ENCODE results near the gene METTL26.

Gene METTL26

GRCh38 chr16:678209-678857, 42.2 kb upstream of the METTL26 start:
- no peak overlapping the region for H3K4me3 ChIP-seq (replicated peaks; ENCODE audit: low read depth, low read length)
- TF ChIP-seq, protein P1, sequence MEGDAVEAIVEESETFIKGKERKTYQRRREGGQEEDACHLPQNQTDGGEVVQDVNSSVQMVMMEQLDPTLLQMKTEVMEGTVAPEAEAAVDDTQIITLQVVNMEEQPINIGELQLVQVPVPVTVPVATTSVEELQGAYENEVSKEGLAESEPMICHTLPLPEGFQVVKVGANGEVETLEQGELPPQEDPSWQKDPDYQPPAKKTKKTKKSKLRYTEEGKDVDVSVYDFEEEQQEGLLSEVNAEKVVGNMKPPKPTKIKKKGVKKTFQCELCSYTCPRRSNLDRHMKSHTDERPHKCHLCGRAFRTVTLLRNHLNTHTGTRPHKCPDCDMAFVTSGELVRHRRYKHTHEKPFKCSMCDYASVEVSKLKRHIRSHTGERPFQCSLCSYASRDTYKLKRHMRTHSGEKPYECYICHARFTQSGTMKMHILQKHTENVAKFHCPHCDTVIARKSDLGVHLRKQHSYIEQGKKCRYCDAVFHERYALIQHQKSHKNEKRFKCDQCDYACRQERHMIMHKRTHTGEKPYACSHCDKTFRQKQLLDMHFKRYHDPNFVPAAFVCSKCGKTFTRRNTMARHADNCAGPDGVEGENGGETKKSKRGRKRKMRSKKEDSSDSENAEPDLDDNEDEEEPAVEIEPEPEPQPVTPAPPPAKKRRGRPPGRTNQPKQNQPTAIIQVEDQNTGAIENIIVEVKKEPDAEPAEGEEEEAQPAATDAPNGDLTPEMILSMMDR (IDR thresholded peaks at IDR 0.05; ENCODE audit: low read depth, low read length, missing control alignments): no peak
- no peak for DNase-seq (ENCODE audit: extremely low read depth, low read depth)

DNA sequence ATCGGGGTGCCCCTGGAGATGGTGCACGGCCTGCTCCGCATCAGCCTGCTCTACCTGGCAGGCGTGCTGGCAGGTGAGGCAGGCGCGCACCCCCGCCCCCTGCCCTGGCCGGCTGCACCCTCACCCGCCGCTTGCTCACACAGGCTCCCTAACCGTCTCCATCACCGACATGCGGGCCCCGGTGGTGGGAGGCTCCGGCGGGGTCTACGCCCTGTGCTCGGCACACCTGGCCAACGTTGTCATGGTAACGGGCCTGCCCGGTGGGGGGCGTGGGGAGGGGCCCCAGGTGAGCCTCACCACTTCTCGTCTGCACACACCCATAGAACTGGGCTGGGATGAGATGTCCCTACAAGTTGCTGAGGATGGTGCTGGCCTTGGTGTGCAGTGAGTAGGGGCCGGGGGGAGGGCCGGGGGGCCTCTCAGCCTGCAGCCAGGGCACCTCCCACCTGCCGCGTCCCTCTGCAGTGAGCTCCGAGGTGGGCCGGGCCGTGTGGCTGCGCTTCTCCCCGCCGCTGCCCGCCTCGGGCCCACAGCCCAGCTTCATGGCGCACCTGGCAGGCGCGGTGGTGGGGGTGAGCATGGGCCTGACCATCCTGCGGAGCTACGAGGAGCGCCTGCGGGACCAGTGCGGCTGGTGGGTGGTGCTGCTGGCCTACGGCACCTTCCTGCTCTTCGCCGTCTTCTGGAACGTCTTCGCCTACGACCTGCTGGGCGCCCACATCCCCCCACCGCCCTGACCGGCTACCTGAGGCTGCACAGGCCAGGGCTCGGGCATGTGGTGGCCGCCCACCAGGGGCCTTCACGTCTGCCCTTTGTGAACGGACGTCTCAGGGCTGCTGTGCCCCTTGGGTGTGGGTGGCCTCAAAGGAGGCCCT, 41.4 kb upstream of the METTL26 start:
- no peak overlapping the region for H3K4me3 ChIP-seq (replicated peaks; ENCODE audit: low read depth, low read length)
- TF ChIP-seq, protein P1 (IDR thresholded peaks at IDR 0.05; ENCODE audit: low read depth, low read length, missing control alignments): no peak
- no peak for DNase-seq (ENCODE audit: extremely low read depth, low read depth)

DNA sequence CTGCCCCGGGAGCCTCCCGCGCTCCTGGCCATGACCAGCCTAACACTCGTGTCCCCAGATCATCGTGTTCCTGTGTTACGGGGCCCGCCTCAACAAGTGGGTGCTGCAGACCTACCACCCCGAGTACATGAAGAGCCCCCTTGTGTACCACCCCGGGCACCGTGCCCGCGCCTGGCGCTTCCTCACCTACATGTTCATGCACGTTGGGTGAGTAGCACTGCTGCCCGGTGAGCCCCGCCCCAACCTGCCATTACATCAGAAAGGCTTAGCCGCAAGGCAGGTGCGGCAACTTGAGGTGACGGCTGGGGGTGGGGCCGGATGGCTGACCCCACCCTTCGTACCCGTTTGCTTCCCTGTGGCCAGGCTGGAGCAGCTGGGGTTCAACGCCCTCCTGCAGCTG, 40.8 kb upstream of the METTL26 start:
- DNase-seq (ENCODE audit: extremely low read depth, low read depth): no peak

DNA sequence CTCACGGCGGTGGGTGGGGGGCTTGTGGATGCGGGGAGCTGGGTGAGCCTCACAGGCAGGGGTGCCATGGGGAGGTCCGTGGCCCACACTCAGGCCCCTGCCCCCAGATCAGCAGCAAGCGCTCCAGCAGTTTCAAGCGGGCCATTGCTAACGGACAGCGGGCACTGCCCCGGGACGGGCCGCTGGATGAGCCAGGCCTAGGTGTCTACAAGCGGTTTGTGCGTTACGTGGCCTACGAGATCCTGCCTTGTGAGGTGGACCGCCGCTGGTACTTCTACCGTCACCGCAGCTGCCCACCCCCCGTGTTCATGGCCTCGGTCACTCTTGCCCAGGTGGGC, 40.4 kb upstream of the METTL26 start:
- DNase-seq (ENCODE audit: extremely low read depth, low read depth): no peak
- no peak overlapping the region for H3K4me3 ChIP-seq (replicated peaks; ENCODE audit: low read depth, low read length)
- TF ChIP-seq, protein P1 (IDR thresholded peaks at IDR 0.05; ENCODE audit: low read depth, low read length, missing control alignments): no peak

More for the DNA sequence above, 40.8 kb upstream of the METTL26 start:
- TF ChIP-seq, protein P1 (IDR thresholded peaks at IDR 0.05; ENCODE audit: low read depth, low read length, missing control alignments): no peak
- no peak overlapping the region for H3K4me3 ChIP-seq (replicated peaks; ENCODE audit: low read depth, low read length)

GRCh38 chr16:675884-676564, 39.9 kb upstream of the METTL26 start:
- no peak overlapping the region; the same call in 1 of the 2 replicates for H3K4me3 ChIP-seq (replicated peaks; ENCODE audit: low read depth, low read length)
- TF ChIP-seq, protein P1 (IDR thresholded peaks at IDR 0.05; ENCODE audit: low read depth, low read length, missing control alignments): no peak
- DNase-seq (ENCODE audit: extremely low read depth, low read depth): no peak

- TF ChIP-seq, protein P1 (IDR thresholded peaks at IDR 0.05; ENCODE audit: low read depth, low read length, missing control alignments): no peak
- peak within 1 kb of the TSS; percentile 20; the same call in 1 of the 2 replicates for H3K4me3 ChIP-seq (replicated peaks; ENCODE audit: low read depth, low read length)
- no peak for DNase-seq (ENCODE audit: extremely low read depth, low read depth)
Measured at GRCh38 chr16:674968-675883, 39.1 kb upstream of the METTL26 start, which contains the start of gene RHBDL1. Gene RHBDL1, plus strand, starts transcription at chr16:675671. Its CDS starts 120 bp downstream, at chr16:675791.
